Measurements from ENCODE around the gene LORICRIN.

LORICRIN gene

DNA sequence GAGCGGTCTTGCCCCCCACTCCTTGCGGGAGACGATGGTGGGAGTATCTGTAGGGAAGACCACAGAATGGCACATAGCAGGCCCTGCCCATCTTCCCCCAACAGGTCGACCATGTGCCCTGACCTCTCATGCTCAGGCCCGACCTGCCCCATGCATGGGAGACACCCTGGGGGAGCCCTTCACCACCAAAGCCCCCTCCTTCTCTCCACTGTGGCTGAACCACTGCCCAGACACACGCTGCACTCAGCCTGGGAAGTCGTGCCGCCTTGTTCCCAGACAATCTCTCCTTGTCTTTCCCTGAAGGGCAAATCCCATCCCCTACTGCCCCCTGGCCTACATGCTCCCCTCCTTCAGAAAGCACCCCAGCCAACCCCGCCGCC lies 47.7 kb downstream of the LORICRIN start:
- no peak for DNase-seq

GRCh38 chr1:153308540-153308939 lies 49.1 kb downstream of the LORICRIN start:
- DNase-seq, result no peak

GRCh38 chr1:153309441-153309840 lies 50.0 kb downstream of the LORICRIN start:
- no peak for DNase-seq

DNA sequence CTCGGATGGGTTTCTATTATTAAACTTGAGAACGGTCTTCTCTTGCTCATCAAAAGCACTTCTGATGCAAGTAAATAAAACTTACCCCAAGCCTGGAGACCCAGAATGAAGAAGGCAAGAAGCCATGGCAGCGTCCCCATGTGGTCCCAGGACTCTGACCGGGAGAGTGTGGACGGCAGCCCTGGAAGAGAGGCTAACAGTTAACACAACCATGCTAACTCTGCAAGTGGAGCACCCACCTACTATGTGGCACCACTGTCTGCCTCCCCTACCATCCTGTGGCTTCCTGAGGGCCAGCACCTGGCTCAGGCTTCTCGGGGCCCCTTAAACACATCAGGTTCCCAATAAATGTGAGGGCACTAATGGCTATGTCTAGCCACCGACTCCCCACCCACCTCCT lies 51.0 kb downstream of the LORICRIN start:
- DNase-seq, result no peak
